HL-60 (cell line): ENCODE data around the gene TFPT.

Experiments
- DNase-seq, 2 experiments: peaks; one replicate each; pipeline ENCODE4 v3.0.0-alpha.2; 2010 to 2020; ENCODE audit warnings: low read depth in 1 of 2, low spot score in 1 of 2
- H3K27ac ChIP-seq: fragments of 250-450 bp; sonication (Bioruptor Pico); replicated peaks from 2 replicates; pipeline ENCODE4 v1.5.1; 2020; ENCODE audit warnings: mild to moderate bottlenecking, moderate library complexity
- H3K27me3 ChIP-seq: fragments of 250-450 bp; sonication (Bioruptor Pico); 2 replicates; pipeline ENCODE4 v1.5.1; 2021; ENCODE audit warnings: mild to moderate bottlenecking, moderate library complexity; ENCODE audit not compliant: insufficient read depth, poor library complexity, severe bottlenecking
- H3K4me3 ChIP-seq: replicated peaks from 2 replicates; pipeline ENCODE4 v1.5.1; 2011; ENCODE audit warnings: mild to moderate bottlenecking, control low read depth, low read length; ENCODE audit not compliant: insufficient read depth
- GABPA ChIP-seq: IDR thresholded peaks from 2 replicates; pipeline ENCODE4 v1.6.1; 2012; ENCODE audit warnings: low read depth
- POLR2AphosphoS5 ChIP-seq: IDR thresholded peaks from 2 replicates; pipeline ENCODE4 v1.6.1; 2012; ENCODE audit warnings: low read depth
- SPI1 ChIP-seq: IDR thresholded peaks from 2 replicates; pipeline ENCODE4 v1.6.1; 2012; ENCODE audit warnings: low read depth, mild to moderate bottlenecking, borderline replicate concordance
- long read RNA-seq: library from polyadenylated mRNA; unstranded; transcript quantifications from one replicate; pipeline ENCODE4 v2.0.0, GENCODE V29; 2020
- TF ChIP-seq, protein P1 (sequence below): IDR thresholded peaks from one replicate; pipeline ENCODE4 v1.5.1; 2011; ENCODE audit warnings: low read length, control low read depth, inconsistent platforms; ENCODE audit not compliant: insufficient read depth
- TF ChIP-seq, protein P2 (sequence below): IDR thresholded peaks from 2 replicates; pipeline ENCODE4 v1.6.1; 2012; ENCODE audit warnings: low read depth; ENCODE audit not compliant: insufficient replicate concordance

The TFPT gene, protein sequence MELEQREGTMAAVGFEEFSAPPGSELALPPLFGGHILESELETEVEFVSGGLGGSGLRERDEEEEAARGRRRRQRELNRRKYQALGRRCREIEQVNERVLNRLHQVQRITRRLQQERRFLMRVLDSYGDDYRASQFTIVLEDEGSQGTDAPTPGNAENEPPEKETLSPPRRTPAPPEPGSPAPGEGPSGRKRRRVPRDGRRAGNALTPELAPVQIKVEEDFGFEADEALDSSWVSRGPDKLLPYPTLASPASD
- long read RNA-seq, transcript TFPT-203 (6 exons, 1,205 nt): major isoform, 29 of 35 reads
- long read RNA-seq, partial matches to known transcripts: 2 of 35 reads
- long read RNA-seq, other reads (novel, unspliced or antisense): 3 of 35 reads

DNA sequence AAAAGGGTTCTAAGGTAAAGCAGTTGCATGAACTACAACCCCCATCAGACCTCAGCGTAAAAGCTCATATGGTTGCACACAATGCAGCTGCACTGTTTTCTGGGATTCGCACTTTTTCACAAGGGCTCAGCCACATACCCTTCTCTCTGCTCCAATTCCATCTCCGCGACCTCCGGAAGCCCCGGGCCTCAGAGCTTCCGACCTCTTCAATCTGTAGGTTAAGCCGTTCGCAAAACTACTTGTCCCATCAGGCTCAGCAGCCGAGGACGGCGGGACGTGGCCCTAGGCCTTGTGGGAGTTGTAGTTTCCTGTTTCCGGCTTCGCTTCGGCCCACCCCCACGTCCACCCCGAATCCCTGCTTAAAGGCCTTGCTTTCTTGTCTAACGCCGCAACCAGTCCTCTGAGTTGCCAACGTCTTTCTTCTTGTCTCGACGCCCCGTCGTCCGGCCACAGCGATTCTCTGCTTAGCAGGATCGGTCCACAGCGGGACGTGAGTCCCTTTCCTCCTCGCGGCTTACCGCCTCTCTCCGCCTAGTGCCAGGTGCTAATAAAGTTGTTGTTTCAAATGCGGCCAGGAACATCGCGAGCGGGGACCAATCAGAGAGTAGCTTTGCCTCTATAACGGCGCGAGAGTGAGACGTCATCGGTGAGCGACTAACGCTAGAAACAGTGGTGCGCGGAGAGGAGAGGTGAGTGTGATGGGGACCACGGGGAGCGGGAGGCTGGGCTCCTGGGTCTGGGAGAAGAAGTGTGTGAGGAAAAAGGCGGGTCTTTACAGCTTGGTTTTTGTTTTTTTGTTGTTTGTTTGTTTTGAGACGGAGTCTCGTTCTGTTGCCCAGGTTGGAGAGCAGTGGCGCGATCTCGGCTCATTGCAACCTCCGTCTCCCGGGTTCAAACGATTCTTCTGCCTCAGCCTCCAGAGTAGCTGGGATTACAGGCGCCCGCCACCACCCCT, at the start of gene TFPT, which contains the start of gene PRPF31:
Gene TFPT, minus strand, starts transcription at position 549 of the 955 bp plus-strand sequence. Its CDS starts 388 bp downstream, at position 161.
Gene PRPF31, plus strand, starts transcription at position 646 of the 955 bp plus-strand sequence. CDS start 2,525 bp downstream, outside the sequence.
- Histone ChIP-seq H3K27ac (peak within 1 kb of the TSS; percentile 96), H3K27me3 (no peaks in the 10 kb centered on the region), H3K4me3 (peak within 1 kb of the TSS; percentile 93)
- peak; percentile 65 for TF ChIP-seq GABPA
- no peak for TF ChIP-seq SPI1
- peak; percentile 83 for TF ChIP-seq POLR2AphosphoS5
- peak; percentile 94 to 98 for DNase-seq

DNA sequence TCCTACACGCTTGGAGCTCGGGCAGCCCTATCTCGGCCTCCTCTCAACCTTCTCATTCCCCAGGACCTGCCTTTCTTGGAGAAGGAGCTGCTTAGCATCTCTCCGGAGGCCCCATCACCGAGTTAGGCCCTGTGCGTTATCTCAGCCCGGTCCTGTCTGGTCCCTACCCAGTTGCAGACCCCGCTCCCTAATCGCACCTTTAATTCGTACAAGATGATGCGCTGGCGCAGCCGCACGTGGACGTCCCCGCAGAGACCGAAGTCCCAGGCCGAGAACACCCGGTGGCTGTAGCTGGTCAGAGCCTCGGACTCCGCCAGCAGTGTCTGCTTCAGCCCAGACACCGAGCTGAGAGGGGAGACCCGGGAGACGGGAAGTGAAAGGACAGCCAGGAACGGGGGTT, 49.8 kb upstream of the TFPT start:
- no peak overlapping the region for H3K27ac ChIP-seq
- TF ChIP-seq POLR2AphosphoS5 (no peak), GABPA (no peak), SPI1 (no peak)
- TF ChIP-seq, protein P1, sequence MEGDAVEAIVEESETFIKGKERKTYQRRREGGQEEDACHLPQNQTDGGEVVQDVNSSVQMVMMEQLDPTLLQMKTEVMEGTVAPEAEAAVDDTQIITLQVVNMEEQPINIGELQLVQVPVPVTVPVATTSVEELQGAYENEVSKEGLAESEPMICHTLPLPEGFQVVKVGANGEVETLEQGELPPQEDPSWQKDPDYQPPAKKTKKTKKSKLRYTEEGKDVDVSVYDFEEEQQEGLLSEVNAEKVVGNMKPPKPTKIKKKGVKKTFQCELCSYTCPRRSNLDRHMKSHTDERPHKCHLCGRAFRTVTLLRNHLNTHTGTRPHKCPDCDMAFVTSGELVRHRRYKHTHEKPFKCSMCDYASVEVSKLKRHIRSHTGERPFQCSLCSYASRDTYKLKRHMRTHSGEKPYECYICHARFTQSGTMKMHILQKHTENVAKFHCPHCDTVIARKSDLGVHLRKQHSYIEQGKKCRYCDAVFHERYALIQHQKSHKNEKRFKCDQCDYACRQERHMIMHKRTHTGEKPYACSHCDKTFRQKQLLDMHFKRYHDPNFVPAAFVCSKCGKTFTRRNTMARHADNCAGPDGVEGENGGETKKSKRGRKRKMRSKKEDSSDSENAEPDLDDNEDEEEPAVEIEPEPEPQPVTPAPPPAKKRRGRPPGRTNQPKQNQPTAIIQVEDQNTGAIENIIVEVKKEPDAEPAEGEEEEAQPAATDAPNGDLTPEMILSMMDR: no peak
- H3K4me3 ChIP-seq: no peak overlapping the region
- no peak for DNase-seq
- peaks cover 2% of the 10 kb centered on the region for H3K27me3 ChIP-seq

DNA sequence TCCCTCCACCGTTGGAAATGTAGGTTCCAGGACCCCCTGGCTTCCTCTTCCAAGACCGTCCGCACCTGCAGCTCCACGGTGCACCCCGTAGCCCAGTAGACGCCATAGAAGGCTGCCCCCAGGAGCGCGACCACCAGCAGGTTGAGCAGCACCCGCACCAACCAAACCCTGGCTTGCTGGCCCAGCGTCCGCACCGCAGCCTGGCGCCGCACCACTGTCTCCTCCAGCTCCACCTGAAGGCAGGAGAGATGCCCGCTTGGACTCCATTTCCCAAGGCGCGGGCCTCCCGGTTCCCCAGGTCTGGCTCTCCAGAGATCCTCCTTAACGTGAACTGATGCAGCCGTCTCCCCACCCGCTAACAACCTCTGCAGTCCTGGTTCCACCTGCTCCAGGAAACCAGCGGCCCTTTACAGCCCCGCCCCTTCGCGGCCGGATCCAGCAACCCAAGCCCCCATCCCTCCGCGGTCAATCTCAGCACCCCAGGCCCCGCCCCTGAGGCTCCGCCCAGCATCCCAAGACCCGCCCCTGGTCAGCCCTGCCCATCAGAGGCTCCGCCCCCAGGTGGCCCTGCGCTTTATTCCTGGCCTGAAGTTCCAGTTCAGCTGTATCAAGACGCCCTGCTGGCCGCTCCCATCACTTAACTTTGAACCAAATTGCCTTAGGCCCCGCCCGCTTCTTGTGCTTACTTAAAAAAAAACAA, 49.1 kb upstream of the TFPT start:
- Histone ChIP-seq H3K27ac (no peak overlapping the region), H3K4me3 (no peak overlapping the region), H3K27me3 (peaks cover 2% of the 10 kb centered on the region)
- TF ChIP-seq SPI1: no peak
- TF ChIP-seq, protein P2, sequence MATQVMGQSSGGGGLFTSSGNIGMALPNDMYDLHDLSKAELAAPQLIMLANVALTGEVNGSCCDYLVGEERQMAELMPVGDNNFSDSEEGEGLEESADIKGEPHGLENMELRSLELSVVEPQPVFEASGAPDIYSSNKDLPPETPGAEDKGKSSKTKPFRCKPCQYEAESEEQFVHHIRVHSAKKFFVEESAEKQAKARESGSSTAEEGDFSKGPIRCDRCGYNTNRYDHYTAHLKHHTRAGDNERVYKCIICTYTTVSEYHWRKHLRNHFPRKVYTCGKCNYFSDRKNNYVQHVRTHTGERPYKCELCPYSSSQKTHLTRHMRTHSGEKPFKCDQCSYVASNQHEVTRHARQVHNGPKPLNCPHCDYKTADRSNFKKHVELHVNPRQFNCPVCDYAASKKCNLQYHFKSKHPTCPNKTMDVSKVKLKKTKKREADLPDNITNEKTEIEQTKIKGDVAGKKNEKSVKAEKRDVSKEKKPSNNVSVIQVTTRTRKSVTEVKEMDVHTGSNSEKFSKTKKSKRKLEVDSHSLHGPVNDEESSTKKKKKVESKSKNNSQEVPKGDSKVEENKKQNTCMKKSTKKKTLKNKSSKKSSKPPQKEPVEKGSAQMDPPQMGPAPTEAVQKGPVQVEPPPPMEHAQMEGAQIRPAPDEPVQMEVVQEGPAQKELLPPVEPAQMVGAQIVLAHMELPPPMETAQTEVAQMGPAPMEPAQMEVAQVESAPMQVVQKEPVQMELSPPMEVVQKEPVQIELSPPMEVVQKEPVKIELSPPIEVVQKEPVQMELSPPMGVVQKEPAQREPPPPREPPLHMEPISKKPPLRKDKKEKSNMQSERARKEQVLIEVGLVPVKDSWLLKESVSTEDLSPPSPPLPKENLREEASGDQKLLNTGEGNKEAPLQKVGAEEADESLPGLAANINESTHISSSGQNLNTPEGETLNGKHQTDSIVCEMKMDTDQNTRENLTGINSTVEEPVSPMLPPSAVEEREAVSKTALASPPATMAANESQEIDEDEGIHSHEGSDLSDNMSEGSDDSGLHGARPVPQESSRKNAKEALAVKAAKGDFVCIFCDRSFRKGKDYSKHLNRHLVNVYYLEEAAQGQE: no peak
- no peak for TF ChIP-seq GABPA
- TF ChIP-seq, protein P1: no peak
- no peak for TF ChIP-seq POLR2AphosphoS5
- peak in 1 of 2 experiments; percentile 17 for DNase-seq

DNA sequence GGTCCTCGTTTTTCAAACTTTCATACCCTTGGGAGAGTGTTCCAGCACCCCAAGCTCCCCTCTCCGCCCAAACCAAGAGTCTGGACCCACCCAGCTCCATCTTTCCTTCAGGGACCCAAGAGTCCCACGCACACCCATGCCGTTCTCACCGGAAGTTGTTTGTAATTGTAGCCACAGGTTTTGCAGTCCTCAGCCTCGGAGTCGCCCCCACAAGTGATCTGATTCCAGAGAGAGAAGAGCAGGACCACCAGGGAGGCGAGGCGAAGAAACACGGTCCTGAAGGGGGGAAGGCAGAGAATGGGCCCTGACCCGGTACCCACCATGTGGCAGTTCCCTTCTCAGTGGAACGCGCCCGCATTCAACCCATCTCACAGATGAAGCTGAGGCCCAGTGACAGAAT, 47.4 kb upstream of the TFPT start:
- 0 out of 2 replicates have a peak overlapping the region, but pooled peaks have one; percentile 13 for H3K27ac ChIP-seq
- peaks cover 2% of the 10 kb centered on the region for H3K27me3 ChIP-seq
- H3K4me3 ChIP-seq: peak overlapping the region; percentile 50
- TF ChIP-seq, protein P2: no peak
- TF ChIP-seq, protein P1: no peak
- TF ChIP-seq POLR2AphosphoS5 (no peak), SPI1 (no peak), GABPA (no peak)
- DNase-seq: no peak
